IMR-90 (cell line): ENCODE measurements around the gene CNNM2. TPM values are rescaled to one million over a fixed set of nuclear protein-coding genes. Genes with fewer than 3 reads are reported as not detected.
A peak's percentile ranks its signal among the peaks of the same experiment; 100 is the strongest.

Experiments used
- ATAC-seq: fragments of 200-7000 bp; cut with Tn5 transposase; 2 replicates; pipeline ENCODE4 v1.9.1; 2020; ENCODE audit warnings: low read depth, mild to moderate bottlenecking, moderate library complexity
- BruUV-seq: library from RNA; stranded (reverse); fragments of 400-500 nt; replicated peaks from 2 replicates; lab custom pipeline; 2021; lab: Mats Ljungman, UMichigan
- CTCF ChIA-PET: fragments of 300-600 bp; formaldehyde crosslinking; extraction: SDS; loops from one replicate; lab custom pipeline; 2021; ENCODE audit warnings: antibody characterized with exemption; lab: Yijun Ruan, JAX
- POLR2A ChIA-PET: fragments of 300-600 bp; sonication (Branson Sonifier 250); formaldehyde crosslinking; loops from one replicate; lab custom pipeline; 2022; ENCODE audit warnings: antibody characterized with exemption; ENCODE audit not compliant: unreplicated experiment; lab: Charles Lee
- DNase-seq: peaks from one replicate; pipeline ENCODE4 v3.0.0; 2013
- H2AFZ ChIP-seq: replicated peaks from 2 replicates; pipeline ENCODE3; 2013; ENCODE audit warnings: low read length, mild to moderate bottlenecking; ENCODE audit not compliant: poor library complexity
- H2AK5ac ChIP-seq: 2 replicates; pipeline ENCODE4 v1.6.1; 2013; ENCODE audit warnings: low read depth, low read length, inconsistent platforms
- H2AK9ac ChIP-seq: replicated peaks from 2 replicates; pipeline ENCODE3; 2013; ENCODE audit warnings: mild to moderate bottlenecking, low read depth, low read length, moderate library complexity; ENCODE audit not compliant: poor library complexity
- H2BK120ac ChIP-seq: 2 replicates; pipeline ENCODE4 v1.6.1; 2013; ENCODE audit warnings: low read depth, low read length, inconsistent platforms
- H2BK15ac ChIP-seq: 3 replicates; pipeline ENCODE4 v1.6.1; 2013; ENCODE audit warnings: low read depth, low read length, inconsistent platforms
- H2BK20ac ChIP-seq: 2 replicates; pipeline ENCODE4 v1.6.1; 2013; ENCODE audit warnings: low read depth, mild to moderate bottlenecking, inconsistent platforms, low read length, moderate library complexity
- H2BK5ac ChIP-seq: 2 replicates; pipeline ENCODE4 v1.6.1; 2013; ENCODE audit warnings: mild to moderate bottlenecking, low read depth, low read length, inconsistent platforms; ENCODE audit not compliant: poor library complexity, severe bottlenecking
- H3K14ac ChIP-seq: replicated peaks from 2 replicates; pipeline ENCODE4 v1.6.1; 2013; ENCODE audit warnings: low read depth, low read length, inconsistent platforms
- H3K18ac ChIP-seq: 2 replicates; pipeline ENCODE4 v1.6.1; 2013; ENCODE audit warnings: low read depth, low read length, control low read depth
- H3K23ac ChIP-seq: 2 replicates; pipeline ENCODE4 v1.6.1; 2013; ENCODE audit warnings: low read depth, low read length, inconsistent platforms
- H3K27ac ChIP-seq: 2 replicates; pipeline ENCODE4 v1.5.1; 2013; ENCODE audit warnings: mild to moderate bottlenecking, control low read depth, low read length; ENCODE audit not compliant: insufficient read depth
- H3K27me3 ChIP-seq: 2 replicates; pipeline ENCODE4 v1.6.1; 2013; ENCODE audit warnings: low read length; ENCODE audit not compliant: control insufficient read depth, insufficient read depth
- H3K36me3 ChIP-seq: 2 replicates; pipeline ENCODE4 v1.6.1; 2013; ENCODE audit warnings: low read length, mixed read lengths; ENCODE audit not compliant: control insufficient read depth, insufficient read depth
- H3K4ac ChIP-seq: 2 replicates; pipeline ENCODE4 v1.6.1; 2013; ENCODE audit warnings: low read depth, low read length, inconsistent platforms
- H3K4me1 ChIP-seq: 2 replicates; pipeline ENCODE4 v1.6.1; 2013; ENCODE audit warnings: low read length, mixed read lengths; ENCODE audit not compliant: control insufficient read depth, insufficient read depth
- H3K4me2 ChIP-seq: 2 replicates; pipeline ENCODE4 v1.6.1; 2013; ENCODE audit warnings: low read depth, mild to moderate bottlenecking, control low read depth, low read length, moderate library complexity
- H3K4me3 ChIP-seq: 2 replicates; pipeline ENCODE4 v1.5.1; 2013; ENCODE audit warnings: low read depth, mild to moderate bottlenecking, control low read depth, low read length, moderate library complexity; ENCODE audit not compliant: insufficient read depth
- H3K56ac ChIP-seq: 2 replicates; pipeline ENCODE4 v1.6.1; 2013; ENCODE audit warnings: low read length, inconsistent platforms; ENCODE audit not compliant: insufficient read depth; ENCODE audit errors: extremely low read depth
- H3K79me1 ChIP-seq, 2 experiments: 2 replicates each; pipeline ENCODE4 v1.6.1; 2013; ENCODE audit warnings: low read length in 2 of 2, inconsistent platforms in 1 of 2, low read depth in 1 of 2
- H3K9ac ChIP-seq: 2 replicates; pipeline ENCODE4 v1.6.1; 2013; ENCODE audit warnings: low read depth, low read length, control low read depth
- H3K9me1 ChIP-seq: 2 replicates; pipeline ENCODE4 v1.6.1; 2013; ENCODE audit warnings: low read length, inconsistent platforms; ENCODE audit not compliant: insufficient read depth
- H3K9me3 ChIP-seq: 2 replicates; pipeline ENCODE4 v1.6.1; 2013; ENCODE audit warnings: low read length; ENCODE audit not compliant: control insufficient read depth, insufficient read depth
- H4K20me1 ChIP-seq: 2 replicates; pipeline ENCODE4 v1.6.1; 2013; ENCODE audit warnings: low read length, inconsistent platforms; ENCODE audit not compliant: insufficient read depth
- H4K5ac ChIP-seq: 2 replicates; pipeline ENCODE4 v1.6.1; 2013; ENCODE audit warnings: mild to moderate bottlenecking, low read depth, low read length, control low read depth
- H4K8ac ChIP-seq, 2 experiments: 2 replicates each; pipeline ENCODE4 v1.6.1; 2013; ENCODE audit warnings: low read depth in 2 of 2, low read length in 2 of 2, control low read depth in 1 of 2, inconsistent platforms in 1 of 2
- H4K91ac ChIP-seq: 2 replicates; pipeline ENCODE4 v1.6.1; 2013; ENCODE audit warnings: low read depth, low read length, inconsistent platforms; ENCODE audit not compliant: insufficient read depth
- BHLHE40 ChIP-seq: fragments of 150-350 bp; IDR thresholded peaks from 2 replicates; pipeline ENCODE4 v1.6.1; 2016; ENCODE audit warnings: mild to moderate bottlenecking, low read depth, low read length
- CEBPB ChIP-seq: IDR thresholded peaks from 2 replicates; pipeline ENCODE4 v1.6.1; 2012; ENCODE audit warnings: low read depth, low read length, improper control_type of control experiment
- ELK1 ChIP-seq: fragments of 150-350 bp; IDR thresholded peaks from 2 replicates; pipeline ENCODE4 v1.6.1; 2016; ENCODE audit warnings: low read depth, mild to moderate bottlenecking, low read length, moderate library complexity, borderline replicate concordance
- FOS ChIP-seq: fragments of 150-350 bp; IDR thresholded peaks from 2 replicates; pipeline ENCODE4 v1.6.1; 2016; ENCODE audit warnings: low read depth, low read length
- MAFK ChIP-seq: IDR thresholded peaks from 2 replicates; pipeline ENCODE4 v1.6.1; 2012; ENCODE audit warnings: low read depth, low read length, improper control_type of control experiment
- MAZ ChIP-seq: IDR thresholded peaks from 2 replicates; pipeline ENCODE4 v1.6.1; 2012; ENCODE audit warnings: low read depth, mild to moderate bottlenecking, low read length, improper control_type of control experiment, moderate library complexity, borderline replicate concordance
- MXI1 ChIP-seq: IDR thresholded peaks from 2 replicates; pipeline ENCODE4 v1.6.1; 2012; ENCODE audit warnings: low read depth, mild to moderate bottlenecking, low read length, moderate library complexity, borderline replicate concordance
- SMC3 ChIP-seq: fragments of 150-350 bp; IDR thresholded peaks from 2 replicates; pipeline ENCODE4 v1.6.1; 2016; ENCODE audit warnings: low read depth, mild to moderate bottlenecking, antibody characterized with exemption, low read length, moderate library complexity
- USF2 ChIP-seq: fragments of 150-350 bp; IDR thresholded peaks from 2 replicates; pipeline ENCODE4 v1.6.1; 2017; ENCODE audit warnings: mild to moderate bottlenecking, antibody characterized with exemption, low read length, low read depth
- WGBS, 2 experiments: methylation state at CpG; one replicate each; pipeline versions ENCODE4 v1.1.5 to v1.1.7; 2013; ENCODE audit warnings: missing lambda C conversion rate in 2 of 2; ENCODE audit not compliant: insufficient read length in 1 of 2; ENCODE audit errors: extremely low coverage in 2 of 2; 5-methylcytosine and 5-hydroxymethylcytosine counted together
- dilution Hi-C: fragments of 300-500 bp; cut with HindIII; formaldehyde crosslinking; loops from one replicate; pipeline ENCODE4 v1.14.3; 2018; ENCODE audit warnings: low sequenced_read_pairs; ENCODE audit not compliant: unreplicated experiment
- in situ Hi-C: fragments of 300-500 bp; cut with MboI; formaldehyde crosslinking; loops from 3 replicates; pipeline ENCODE4 v1.14.3; 2019; ENCODE audit warnings: low sequenced_read_pairs, inconsistent platforms, mixed read lengths
- intact Hi-C: fragments of 100-400 bp; cut with micrococcal nuclease; formaldehyde crosslinking; loops from 2 replicates; pipeline ENCODE4 v1.10.0; 2022
- polyA plus RNA-seq, 3 experiments: library from polyadenylated mRNA; depleted of rRNA; stranded (reverse); fragments of >200 nt; gene quantifications; 2 replicates each; pipeline ENCODE4 v1.2.3, GENCODE V29; 2012; ENCODE audit warnings: low replicate concordance in 1 of 3
- total RNA-seq: library from RNA; depleted of rRNA; stranded (reverse); fragments of >200 nt; gene quantifications from 2 replicates; pipeline ENCODE4 v1.2.3, GENCODE V29; 2012

CNNM2 gene
- total and polyA plus RNA-seq, 2 of the 4 experiments (the other 2 are of a cell fraction): 4.7 to 5.6 TPM

GRCh38 chr10:103021150-103021899 lies 103.2 kb downstream of the CNNM2 start (continued):
- no peak for TF ChIP-seq MAZ

- Histone ChIP-seq H2BK15ac (no peak overlapping the region), H3K27me3 (no peaks in the 10 kb centered on the region), H4K91ac (no peak overlapping the region), H2AFZ (no peak overlapping the region), H3K4ac (no peak overlapping the region), H3K56ac (no peak overlapping the region), H3K18ac (no peak overlapping the region), H2BK20ac (peak overlapping the region; percentile 82; the same call in 1 of the 2 replicates), H3K4me3 (no peak overlapping the region), H3K4me1 (peaks cover 21% of the 10 kb centered on the region), H3K9me3 (no peaks in the 10 kb centered on the region), H3K36me3 (no peaks in the 10 kb centered on the region), H3K79me1 (peaks cover 29 to 54% of the 10 kb centered on the region in 2 experiments; a peak in 3 of 4 replicates), H3K27ac (peak overlapping the region; percentile 14; the same call in 1 of the 2 replicates), H3K9ac (no peak overlapping the region; the same call in 1 of the 2 replicates), H2AK9ac (no peak overlapping the region), H2AK5ac (no peak overlapping the region), H2BK120ac (no peak overlapping the region), H3K14ac (no peak overlapping the region), H4K5ac (no peak overlapping the region), H4K20me1 (no peaks in the 10 kb centered on the region), H3K23ac (no peak overlapping the region), H4K8ac (peak overlapping the region in 1 of 2 experiments; percentile 76; a peak in 2 of 4 replicates), H2BK5ac (peak overlapping the region; percentile 83), H3K4me2 (no peak overlapping the region; the same call in 1 of the 2 replicates), H3K9me1 (peaks cover 12% of the 10 kb centered on the region)
- no CpG with 5 or more reads among the region's 5 CpGs for WGBS, 2 experiments
- no TSS peak for BruUV-seq
- peak; percentile 73 for ATAC-seq
- intact Hi-C loops: loop anchor here (2.0 kb wide), 1 partner anchor 13 kb away; no protein-coding TSS in a partner anchor
- TF ChIP-seq CEBPB (peak; percentile 80), SMC3 (peak; percentile 14; the same call in 1 of the 2 replicates), BHLHE40 (peak; percentile 60), MXI1 (no peak), MAFK (peak; percentile 58), FOS (peak; percentile 52), ELK1 (no peak), USF2 (peak; percentile 4; the same call in 1 of the 2 replicates)
- DNase-seq: peak; percentile 97
- CTCF ChIA-PET: no interaction called here
- POLR2A ChIA-PET: no interaction called here
- dilution Hi-C loops: no loop called here
- in situ Hi-C loops: no loop called here
Measured at GRCh38 chr10:103021900-103022293, 103.8 kb downstream of the CNNM2 start.
